ENCODE measurements around the gene SCAMP5.

The SCAMP5 gene

DNA sequence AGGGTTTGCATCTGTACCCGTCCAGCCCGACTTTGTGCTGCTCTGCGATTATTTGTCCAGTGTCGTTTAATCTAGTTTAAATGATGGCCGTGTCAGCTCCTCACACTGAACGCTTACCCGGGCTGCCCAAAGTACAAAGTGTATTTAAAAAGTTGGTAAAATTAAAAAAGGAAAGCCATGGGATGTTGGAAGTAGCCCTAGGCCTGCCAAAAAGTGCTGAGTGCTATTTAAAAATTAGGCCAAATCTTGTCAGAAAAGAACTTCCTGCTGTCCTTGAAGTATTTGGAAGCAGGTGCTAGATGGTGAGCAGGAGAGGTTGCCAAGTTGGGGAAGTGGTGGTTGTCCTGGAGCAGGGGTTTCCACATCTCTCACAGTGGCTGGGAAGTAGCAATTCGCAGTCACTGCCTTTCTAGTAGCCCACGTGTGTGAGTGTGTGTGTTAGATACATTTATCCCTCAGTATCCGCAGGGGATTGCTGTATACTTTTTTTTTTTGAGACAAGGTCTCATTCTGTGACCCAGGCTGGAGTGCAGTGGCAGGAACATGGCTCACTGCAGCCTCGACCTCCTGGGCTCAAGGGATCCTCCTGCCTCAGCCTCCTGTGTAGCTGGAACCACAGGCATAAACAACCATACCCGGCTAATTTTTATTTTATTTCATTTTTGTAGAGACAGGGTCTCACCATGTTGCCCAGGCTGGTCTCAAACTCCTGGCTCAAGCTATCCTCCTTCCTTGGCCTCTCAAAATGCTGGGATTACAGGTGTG, 28.7 kb downstream of the SCAMP5 start:
- peak; percentile 23 to 26 for DNase-seq

GRCh38 chr15:75025107-75025506, 29.7 kb downstream of the SCAMP5 start:
- DNase-seq: no peak

GRCh38 chr15:75025548-75026260, 30.3 kb downstream of the SCAMP5 start:
- no peak for DNase-seq

DNA sequence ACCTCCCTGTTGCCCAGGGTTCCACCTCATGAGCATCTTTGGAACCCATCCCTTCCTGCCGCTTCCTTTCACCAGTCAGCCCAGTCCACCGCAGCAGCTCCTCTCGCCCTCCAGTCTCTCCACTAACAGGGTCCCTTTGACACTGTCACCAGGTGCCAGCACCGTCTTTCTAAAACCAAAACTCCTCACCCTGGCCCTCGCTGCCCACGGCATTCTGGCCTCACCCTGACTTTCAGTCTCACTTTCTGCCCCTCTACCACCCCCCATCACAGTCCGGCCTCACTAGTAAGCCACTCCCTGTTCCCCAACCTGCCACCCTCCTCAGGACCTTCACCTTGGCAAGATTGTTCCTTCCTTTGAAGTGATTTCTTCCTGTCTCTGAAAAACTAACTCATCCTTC, 32.2 kb downstream of the SCAMP5 start:
- DNase-seq: no peak

GRCh38 chr15:75028991-75029377, 33.6 kb downstream of the SCAMP5 start:
- no peak for DNase-seq

DNA sequence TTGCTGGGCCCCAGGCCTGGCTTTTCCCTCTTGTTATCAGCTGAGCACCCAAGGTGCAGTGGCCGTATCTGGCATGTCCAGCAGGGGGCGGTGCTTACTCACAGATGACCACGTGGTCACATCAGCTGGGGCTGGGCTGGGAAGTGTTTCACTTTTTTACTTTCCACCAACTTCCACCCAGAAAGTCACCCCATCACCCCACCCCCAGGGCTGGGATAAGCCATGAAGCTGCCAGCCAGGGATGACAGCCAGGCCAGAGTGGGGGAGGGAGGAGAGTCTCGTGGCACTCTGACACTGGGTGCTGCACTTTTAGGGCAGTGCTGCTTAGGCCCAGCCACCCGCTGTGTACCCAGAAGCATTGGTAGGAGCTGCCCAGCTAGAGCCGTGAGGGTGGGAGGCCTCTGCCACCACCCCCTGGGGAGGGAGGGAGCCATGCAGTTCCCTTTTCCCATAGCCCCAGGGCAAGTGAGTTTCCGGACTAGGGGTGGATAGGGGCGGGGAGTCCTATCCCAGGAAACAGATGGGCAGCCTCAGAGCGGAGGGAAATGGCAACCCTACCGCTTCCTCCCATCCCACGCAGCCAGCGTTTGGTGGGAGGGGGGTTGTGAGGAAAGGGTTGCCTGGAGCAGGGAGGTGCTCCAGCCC, 34.1 kb downstream of the SCAMP5 start:
- peak; percentile 73 to 88 for DNase-seq

DNA sequence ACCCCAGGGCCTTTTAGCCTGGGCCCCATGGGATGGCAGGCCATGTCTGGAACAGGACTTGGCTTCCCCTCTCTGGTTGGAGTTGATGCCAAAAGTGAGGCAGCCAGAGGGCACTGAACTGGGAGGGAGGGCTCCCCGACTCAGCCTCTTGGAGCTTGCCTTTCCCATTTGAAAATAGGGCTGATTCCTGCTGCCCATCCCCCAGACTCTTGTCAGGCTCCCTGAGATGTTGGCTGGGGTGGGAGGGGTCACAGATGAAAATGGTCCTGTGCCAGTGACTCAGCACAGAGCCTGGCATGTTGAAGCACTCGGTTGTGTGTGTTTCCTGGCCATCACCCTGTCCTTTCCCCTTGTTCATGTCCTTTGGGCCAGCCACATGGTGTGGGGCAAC, 34.7 kb downstream of the SCAMP5 start:
- peak in 1 of 2 experiments; percentile 85 for DNase-seq

GRCh38 chr15:75030424-75030823, 35.1 kb downstream of the SCAMP5 start:
- DNase-seq: no peak

- no peak for DNase-seq
Measured at GRCh38 chr15:75031848-75032247, 36.5 kb downstream of the SCAMP5 start.

GRCh38 chr15:75032395-75032794, 37.0 kb downstream of the SCAMP5 start:
- no peak for DNase-seq

- no peak for DNase-seq
Measured at GRCh38 chr15:75033809-75034208, 38.4 kb downstream of the SCAMP5 start.

GRCh38 chr15:75034615-75035014, 39.3 kb downstream of the SCAMP5 start:
- DNase-seq: no peak

- no peak for DNase-seq
Measured at GRCh38 chr15:75036212-75036616, 40.9 kb downstream of the SCAMP5 start.

DNA sequence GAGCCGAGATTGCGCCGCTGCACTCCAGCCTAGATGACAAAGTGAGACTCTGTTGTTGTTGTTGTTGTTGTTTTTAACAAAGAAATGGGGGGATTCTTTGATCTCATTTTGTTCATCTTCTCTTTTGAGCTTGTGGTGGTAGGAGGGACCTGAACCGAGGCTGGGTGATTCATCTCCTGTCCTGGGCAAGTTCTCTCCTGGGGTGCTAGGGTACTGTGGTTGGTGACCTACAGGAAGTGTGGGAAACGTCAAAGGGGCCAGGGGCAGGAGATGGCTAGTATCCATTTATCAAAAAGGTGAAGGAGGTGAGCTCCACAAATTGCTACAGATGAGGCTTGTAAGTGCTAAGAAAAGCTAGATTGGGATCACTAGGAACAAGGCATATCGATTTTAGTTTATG, 42.3 kb downstream of the SCAMP5 start:
- no peak for DNase-seq

- no peak for DNase-seq
Measured at GRCh38 chr15:75038231-75038630, 42.9 kb downstream of the SCAMP5 start.

DNA sequence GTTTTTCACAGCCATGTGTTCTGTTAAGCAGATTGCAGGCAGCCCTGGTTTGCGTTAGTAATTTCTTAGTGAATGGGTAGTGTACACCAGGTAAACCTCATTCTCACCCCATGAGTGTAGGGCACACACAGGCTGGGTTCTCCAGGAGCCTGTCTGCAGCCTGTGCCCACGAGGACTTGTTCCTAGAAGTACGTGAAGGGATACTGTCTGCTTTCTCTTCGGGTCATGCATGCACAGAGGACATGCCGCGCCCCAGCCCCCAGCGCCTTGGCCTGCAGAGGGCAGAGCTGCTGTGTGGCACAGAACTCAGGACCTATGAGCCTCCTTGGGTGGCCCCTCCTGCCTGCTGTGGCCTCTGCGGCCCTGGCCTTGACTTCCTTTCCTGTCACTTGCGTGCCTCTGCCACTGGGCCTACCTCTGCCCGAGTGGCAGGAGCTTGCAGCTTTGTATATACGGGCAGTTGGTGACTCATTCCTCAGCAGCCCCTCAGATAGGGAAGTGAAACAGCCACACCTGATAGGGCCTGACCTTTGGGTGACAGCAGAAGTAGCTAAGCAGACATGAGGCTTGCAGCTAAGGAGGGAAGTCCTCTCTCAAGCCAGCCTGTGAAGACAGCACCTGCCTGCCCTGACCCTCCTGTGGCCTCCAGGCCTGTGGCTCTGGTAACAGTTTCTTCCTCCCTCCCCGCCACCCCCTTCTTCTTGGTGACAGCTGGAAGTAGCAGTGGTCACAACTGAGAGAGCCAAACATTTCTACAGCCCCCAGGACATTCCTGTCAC, 47.6 kb downstream of the SCAMP5 start:
- no peak for DNase-seq

DNA sequence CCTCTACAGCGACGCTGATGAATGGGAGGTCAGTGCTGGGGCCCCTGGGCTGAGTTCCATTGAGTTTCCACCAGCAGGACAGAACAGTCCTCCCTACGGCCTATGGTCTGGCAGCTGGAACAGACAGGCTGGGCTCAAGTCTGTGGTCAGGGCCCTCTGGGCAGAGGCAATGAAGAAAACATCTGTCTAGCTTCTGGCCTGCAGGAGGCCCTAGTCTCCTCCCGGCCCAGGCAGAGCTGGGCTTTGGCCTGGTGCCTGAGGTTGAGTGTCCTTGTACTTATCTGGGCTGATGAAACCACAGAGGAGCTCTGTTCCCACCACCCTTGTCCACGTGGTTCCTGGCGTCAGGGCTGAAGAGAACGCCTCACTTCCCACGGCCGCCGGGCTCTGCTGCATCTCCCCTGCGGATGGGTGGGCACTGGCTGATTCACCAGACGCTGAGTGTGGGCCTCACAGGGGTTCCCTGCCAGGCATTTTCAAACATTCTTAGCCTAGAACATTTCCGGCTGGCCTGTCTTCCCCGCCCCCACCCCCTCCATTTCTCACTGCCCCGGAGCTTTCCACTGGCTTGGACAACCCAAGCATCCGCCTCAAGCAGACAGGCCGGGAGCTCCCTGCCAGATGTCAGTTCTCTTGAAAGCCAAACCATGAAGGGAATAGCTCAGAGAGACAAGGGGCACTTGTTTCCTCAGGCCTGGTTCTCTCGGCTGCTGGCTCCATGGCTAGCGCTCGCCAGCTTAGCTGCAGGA, 48.3 kb downstream of the SCAMP5 start:
- peak in 1 of 2 experiments; percentile 29 for DNase-seq

GRCh38 chr15:75044258-75044878, 49.0 kb downstream of the SCAMP5 start:
- DNase-seq: no peak

DNA sequence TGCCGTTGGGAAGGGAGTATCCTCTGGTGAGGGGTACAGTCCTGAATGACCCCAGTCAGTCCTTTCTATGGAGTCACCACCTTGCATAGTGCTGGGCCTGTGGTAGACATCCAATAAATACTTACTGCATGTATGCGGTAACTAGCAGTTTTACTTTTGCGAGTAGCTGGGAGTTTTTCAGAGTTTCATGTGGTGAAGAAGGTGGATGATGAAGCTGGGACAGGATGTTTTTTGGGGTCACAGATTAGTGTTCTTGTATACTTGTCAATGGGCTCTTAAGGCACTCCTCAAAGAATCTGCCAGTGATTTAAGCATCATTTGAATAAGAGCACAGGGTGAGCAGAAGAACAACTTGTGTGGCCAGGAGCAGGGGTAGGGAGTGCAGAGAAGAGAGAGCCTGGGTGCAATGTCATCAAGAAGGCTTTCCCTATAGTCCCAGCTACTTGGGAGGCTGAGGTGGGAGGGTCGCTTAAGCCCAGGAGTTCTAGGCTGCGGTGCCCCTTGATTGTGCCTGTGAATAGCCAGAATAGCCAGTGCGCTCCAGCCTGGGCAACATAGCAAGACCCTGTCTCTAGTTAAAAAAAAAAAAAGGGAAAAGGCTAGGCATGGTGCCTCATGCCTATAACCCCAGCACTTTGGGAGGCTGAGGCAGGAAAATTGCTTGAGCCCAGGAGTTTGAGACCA, 50.1 kb downstream of the SCAMP5 start:
- DNase-seq: no peak

DNA sequence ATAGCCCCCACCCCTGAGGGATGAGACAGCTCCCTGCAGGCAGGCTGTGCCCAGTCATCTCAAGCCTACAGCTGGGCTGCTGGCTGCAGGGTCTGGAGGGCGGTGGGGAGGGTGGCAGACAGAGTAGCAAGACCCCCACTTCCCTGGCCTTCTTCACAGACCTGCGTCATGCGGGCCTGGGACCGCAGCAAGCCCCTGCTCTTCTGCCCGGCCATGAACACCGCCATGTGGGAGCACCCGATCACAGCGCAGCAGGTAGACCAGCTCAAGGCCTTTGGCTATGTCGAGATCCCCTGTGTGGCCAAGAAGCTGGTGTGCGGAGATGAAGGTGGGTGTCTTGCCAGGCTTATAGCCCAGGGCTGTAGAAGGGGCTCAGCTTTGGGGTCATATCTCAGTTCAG, 53.0 kb downstream of the SCAMP5 start:
- DNase-seq: no peak

DNA sequence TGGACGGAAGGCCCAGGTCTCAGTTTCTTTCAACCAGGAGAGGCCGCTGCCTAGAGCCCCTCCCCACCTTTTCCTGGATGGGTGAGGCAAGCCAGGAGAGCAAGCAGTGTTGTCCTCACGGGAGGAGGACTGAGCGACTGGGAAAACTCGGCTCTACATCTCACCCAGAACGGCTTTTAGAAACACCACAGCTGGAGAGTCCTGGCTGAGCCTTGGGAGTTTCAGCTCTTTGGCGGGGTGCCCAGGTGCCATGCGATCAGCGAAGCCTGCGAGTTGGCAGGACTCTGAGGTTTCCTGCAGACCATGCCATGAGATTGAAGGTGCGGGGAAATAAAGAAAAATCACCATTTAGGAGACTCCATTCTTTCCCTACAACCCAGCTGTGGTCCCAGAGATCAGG, 54.0 kb downstream of the SCAMP5 start:
- DNase-seq: peak; percentile 84 to 91
